Stimulated activated CD4-positive, alpha-beta T cell treated with anti-CD3 and anti-CD28 coated beads, TNF-alpha, amount 100 ng/mL, for 1 hour (primary cell): Measurements from ENCODE around the gene ERC2.

ENCODE experiments used
- DNase-seq, 3 donors: peaks; one replicate each; pipeline ENCODE4 v3.0.0-alpha.2; 2020; ENCODE audit warnings: low read depth in 3 of 3, low spot score in 1 of 3

ERC2 gene

GRCh38 chr3:55895897-55896566 is 572.2 kb downstream of the ERC2 start:
- DNase-seq = no peak

- no peak for DNase-seq
These were observed 573.7 kb downstream of the ERC2 start for GRCh38 chr3:55894605-55895004.

- no peak for DNase-seq
These were observed 575.1 kb downstream of the ERC2 start for GRCh38 chr3:55893045-55893664.

- no peak for DNase-seq
These were observed 577.2 kb downstream of the ERC2 start for GRCh38 chr3:55891106-55891505.

- no peak for DNase-seq
These were observed 579.9 kb downstream of the ERC2 start for GRCh38 chr3:55888282-55888885.

- DNase-seq = no peak
These were observed 582.5 kb downstream of the ERC2 start for GRCh38 chr3:55885721-55886120.

GRCh38 chr3:55884491-55885285 is 583.6 kb downstream of the ERC2 start:
- no peak for DNase-seq

GRCh38 chr3:55884066-55884465 is 584.2 kb downstream of the ERC2 start:
- no peak for DNase-seq

GRCh38 chr3:55882006-55882405 is 586.3 kb downstream of the ERC2 start:
- DNase-seq = no peak

GRCh38 chr3:55880357-55880756 is 587.9 kb downstream of the ERC2 start:
- DNase-seq = no peak

- no peak for DNase-seq
These were observed 588.4 kb downstream of the ERC2 start for GRCh38 chr3:55879901-55880331.

- no peak for DNase-seq
These were observed 590.6 kb downstream of the ERC2 start for GRCh38 chr3:55877703-55878102.

- DNase-seq = no peak
These were observed 591.7 kb downstream of the ERC2 start for GRCh38 chr3:55876560-55876959.

- DNase-seq = no peak
These were observed 593.2 kb downstream of the ERC2 start for GRCh38 chr3:55875113-55875512.

GRCh38 chr3:55873523-55874254 is 594.6 kb downstream of the ERC2 start:
- no peak for DNase-seq

- no peak for DNase-seq
These were observed 597.7 kb downstream of the ERC2 start for GRCh38 chr3:55870594-55870993.

- DNase-seq = no peak
These were observed 599.9 kb downstream of the ERC2 start for GRCh38 chr3:55868347-55868746.

- no peak for DNase-seq
These were observed 605.2 kb downstream of the ERC2 start for GRCh38 chr3:55863028-55863427.

GRCh38 chr3:55860049-55860721 is 608.1 kb downstream of the ERC2 start:
- DNase-seq = no peak

GRCh38 chr3:55859305-55859704 is 609.0 kb downstream of the ERC2 start:
- no peak for DNase-seq

- no peak for DNase-seq
These were observed 609.5 kb downstream of the ERC2 start for GRCh38 chr3:55858727-55859126.
